Measurements from ENCODE around the gene NTN1.
A peak's percentile ranks its signal among the peaks of the same experiment; 100 is the strongest.

The NTN1 gene

DNA sequence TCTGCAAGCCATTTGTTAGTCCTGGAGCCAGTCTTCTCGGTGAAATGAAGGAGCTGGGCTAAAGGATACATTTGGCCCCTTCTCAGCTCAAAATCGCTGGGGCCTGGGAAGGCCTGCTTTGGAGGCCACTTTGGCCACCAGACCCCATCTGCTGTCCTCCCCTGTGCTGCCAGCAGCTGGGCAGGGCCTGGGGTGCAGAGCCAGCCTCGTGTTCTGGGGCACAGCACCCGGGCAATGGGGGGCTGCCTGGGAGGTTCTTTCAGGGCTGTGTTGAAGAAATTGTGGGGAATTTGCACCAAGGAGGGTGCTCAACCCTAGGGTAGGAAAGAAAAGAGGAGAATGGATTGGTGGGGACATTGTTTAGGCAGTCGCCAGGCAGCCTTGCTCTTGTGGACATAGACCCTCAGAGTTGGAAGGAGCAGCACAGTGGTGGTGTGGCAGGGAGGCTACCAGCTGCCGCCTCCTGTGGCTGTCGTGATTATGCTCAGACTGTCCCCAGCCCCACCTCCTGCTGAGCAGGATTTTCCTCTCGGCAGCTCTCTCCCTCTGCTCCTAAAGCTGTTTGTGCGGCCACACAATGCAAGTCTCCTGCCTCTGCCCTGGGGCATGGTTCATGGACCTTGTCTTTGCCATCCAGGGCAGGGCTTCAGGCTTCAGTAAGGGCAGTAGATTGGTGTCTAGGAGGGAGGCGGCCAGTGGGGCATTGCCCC lies 174.8 kb downstream of the NTN1 start:
- DNase-seq (ENCODE audit: low spot score), result no peak

DNA sequence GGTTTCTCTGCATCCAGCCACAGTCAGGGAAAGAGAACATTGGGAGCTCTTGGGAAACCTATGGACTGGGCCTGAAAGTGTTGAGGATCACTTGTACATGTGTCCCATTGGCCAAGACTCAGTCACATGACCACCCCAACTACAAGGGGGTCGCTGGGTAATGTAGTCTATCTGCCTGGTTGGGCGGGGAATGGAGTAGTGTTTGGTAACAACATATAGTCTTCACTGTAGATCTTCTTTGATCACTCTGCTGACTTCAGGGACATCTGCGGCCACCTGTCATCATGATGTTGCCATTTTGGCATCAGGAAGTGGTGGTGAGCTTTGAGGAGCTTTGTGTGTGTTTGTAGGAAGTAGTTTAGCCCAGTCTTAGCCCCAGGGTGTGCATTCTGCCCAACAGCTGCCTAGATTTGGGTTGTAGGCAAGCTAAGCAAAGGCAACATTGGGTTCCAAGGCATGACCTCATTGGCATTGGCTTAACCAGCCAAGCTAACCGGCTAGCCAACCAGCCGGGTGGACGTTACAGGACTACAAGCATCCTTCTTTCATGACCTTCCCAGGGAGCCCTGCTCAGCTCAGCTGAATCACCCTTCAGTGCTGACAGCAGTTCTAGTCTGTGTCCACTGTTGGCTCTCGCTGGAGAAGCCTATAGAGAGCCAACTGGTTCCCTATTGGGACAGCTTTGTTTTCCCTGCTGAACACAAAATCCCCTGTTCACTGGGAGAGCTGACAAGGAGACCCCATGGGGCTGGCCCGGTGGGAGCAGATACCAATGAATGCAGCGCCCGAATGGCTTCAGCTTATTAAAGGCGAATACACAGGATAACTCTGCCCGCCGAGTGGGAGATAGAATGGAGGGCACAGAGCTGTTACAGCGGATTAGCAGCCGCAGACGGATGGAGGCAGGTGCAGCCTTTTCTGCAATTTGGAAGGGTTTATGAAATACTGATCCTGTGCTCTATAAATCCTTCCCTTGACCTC lies 178.6 kb downstream of the NTN1 start:
- DNase-seq (ENCODE audit: low spot score), result no peak

DNA sequence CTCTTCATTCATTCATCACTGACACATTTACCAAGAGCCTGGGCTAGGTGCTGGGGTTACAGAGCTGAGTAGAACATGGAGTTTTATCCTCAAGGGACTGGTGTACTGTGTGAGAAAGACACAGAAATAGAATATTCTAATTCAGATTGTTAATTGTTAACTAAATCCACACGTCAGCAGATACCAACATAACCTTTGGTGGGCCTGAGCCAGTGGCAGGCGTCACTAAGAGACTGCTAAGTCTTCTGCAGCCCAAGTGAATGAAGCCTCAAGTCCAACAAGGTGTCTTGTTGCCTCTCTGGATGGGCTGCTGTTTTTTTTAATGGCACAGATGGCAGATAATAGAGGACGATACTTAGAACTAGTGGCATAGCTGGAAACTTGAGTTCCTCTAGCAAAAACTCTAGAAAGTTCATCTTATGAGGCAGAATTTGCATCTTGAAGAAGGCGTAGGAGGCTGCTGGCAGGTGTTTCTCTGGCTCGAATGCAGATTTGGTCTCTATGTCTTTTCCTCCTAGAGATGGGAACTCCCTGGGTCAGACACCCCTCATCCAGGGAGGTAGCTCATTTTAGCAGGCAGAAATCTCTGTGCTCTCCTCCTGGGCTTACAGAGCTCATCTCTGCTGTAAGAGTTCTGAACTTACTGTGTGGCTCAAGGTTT lies 179.5 kb downstream of the NTN1 start:
- DNase-seq (ENCODE audit: low spot score), result no peak

DNA sequence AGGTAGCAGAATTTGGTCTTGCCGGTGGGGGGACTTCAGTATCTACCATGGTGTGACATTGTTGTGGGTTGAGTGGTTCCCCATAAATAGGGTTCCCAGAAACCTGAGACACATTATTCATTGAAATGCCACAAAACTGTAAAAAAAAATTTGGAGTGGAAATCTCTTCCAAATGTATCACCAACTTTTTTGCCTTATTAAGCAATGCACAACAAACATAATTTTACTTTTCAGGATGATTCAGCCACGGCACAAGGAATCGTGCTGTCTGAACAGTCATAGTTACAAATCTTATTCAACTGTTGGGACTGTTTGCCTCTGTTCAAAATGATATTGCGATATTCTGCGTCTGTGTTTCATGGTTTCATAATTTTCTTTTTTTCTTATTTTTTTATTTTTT lies 181.2 kb downstream of the NTN1 start:
- DNase-seq (ENCODE audit: low spot score), result no peak

DNA sequence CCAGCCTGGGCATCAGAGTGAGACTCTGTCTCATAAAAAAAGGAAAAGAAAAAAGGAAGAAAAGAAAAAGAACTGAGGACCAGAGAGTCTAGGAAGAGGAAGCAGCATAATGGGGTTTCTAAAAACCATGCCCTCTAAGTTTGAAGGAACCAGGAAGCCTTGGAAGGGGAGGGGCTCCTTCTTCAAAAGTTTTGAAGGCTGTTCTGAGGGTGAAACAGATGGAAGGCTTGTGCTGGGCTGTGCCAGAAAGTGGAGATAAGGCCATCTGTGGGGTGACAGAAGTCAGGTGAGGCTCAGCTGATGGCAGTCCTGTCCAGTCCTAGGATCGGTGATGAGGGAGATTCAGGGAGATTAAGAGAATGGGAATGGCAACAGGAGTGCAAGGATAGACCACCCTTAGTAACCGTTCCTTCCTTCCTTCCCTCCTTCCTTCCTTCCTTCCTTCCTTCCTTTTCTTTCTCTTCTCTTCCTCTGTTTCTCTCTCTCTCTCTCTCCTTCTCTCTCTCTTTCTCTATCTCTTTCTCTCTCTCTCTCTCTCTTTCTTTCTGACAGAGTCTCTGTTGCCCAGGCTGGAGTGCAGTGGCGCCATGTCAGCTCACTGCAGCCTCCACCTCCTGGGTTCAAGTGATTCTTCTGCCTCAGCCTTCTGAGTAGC lies 182.6 kb downstream of the NTN1 start:
- no peak for DNase-seq (ENCODE audit: low spot score)

DNA sequence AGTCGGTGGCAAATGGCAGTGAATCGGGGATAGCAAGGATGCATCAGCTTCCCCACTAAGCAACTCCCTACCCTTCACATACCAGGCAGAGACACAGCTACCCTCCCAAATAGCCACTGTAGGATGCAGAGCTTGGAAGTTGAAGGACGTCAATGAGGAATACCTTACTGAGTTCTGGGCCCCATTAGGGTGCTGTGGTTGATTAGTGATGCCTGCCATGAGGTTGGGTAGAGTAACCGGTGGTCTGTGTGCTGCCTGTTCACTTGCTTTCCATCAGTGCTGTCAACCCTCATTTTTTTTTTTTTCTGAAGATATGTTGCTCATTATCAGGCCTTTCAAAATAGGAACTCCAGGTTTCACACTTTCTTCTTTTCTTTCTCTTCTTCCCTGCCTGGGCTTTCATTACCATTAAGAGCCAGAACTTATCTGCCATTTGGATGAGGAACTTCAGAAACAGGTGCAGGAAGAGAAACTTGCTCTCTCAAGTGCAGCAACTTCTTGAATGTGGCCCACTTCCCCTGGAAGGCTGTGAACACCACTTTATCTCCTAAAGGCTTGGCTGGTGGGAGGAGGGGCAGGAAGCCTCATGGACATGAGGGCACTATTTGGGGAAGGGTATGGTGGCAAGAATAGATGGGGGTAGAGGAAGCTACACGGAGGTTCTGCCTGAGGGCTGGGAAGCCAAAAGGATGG lies 183.5 kb downstream of the NTN1 start:
- no peak for DNase-seq (ENCODE audit: low spot score)

DNA sequence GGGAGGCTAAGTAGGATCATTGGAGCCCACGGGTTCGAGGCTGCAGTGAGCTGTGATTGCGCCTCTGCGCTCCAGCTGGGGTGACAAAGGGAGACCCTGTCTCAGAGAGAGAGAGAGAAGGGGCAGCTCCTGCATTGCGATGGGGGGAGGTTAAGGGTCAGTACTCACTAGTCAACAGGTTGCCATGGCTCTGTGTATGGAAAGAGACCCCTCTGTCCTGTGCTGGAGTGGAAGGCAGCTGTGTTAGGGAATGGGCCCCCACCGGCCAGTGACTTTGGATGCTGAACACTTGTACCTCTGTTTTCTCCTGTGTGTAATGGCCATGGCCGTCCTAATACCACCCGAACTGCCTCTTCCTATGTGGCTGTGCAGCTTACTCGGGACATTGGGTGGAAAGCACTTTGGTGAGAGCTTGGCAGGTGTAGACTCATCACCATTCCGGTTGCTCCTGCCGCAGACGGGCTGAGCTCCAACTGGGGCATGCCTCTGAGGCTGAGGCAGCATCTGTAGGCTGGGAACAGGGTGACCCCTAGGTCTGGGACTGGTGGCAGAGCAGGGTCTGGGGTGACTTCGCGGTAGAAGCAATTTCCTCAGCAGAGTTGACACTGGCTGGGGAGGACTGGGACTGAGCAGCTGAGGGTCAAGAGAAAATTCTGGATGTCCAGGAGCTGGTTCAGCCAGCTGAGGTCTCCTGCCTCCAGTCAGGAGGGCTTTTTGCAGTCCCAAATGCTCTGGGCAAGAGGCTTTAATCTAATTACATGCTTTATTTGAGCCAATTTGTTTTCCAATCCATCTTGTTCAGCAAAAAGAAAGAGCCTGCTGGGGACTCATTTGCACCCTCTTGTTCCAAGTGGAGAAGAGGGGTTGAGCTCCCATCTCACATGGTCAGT lies 184.5 kb downstream of the NTN1 start:
- DNase-seq (ENCODE audit: low spot score), result no peak

DNA sequence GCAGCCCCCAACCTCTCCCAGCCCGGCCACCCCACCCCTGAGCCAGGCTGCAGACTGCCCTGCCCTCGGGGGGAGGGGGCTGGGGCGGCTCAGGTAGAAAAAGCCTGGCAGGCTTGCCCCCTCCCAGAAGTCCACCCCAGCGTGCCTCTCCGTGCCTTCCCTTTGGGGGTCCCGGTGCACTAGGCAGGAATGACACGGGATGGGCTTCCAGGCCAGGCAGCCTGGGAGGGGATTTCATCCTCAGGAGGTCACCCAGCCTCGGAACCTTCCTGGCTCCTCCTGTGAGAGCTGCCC lies 185.0 kb downstream of the NTN1 start:
- DNase-seq (ENCODE audit: low spot score), result no peak

DNA sequence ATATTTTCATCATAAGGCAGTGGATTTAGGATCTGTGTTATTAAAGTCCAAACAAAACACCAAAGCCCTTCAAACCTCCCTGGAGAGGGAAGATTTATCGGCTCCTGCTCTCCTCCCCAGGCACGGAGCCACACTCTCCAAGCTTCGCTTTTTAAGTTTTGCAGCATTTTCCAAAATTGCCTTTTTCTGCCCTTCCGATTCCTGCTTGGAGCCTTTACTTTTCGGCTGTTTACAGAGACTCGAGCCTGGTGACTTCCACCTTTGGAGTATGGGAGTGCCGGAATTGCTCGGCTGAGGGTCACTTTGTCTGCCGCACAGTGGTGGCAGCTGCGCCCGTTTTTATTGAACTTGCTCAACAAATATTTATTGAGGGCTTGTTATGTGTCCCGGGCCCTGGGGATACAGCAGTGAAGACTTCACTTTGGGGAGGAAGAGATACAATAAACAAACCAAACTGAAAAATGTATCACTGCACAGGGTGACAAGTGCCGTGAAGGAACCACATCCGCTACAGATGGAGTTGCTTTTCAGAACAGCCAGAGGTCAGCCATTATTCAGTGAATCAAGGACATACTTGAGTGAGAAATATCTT lies 185.5 kb downstream of the NTN1 start:
- peak; percentile 20 for DNase-seq (ENCODE audit: low spot score)

DNA sequence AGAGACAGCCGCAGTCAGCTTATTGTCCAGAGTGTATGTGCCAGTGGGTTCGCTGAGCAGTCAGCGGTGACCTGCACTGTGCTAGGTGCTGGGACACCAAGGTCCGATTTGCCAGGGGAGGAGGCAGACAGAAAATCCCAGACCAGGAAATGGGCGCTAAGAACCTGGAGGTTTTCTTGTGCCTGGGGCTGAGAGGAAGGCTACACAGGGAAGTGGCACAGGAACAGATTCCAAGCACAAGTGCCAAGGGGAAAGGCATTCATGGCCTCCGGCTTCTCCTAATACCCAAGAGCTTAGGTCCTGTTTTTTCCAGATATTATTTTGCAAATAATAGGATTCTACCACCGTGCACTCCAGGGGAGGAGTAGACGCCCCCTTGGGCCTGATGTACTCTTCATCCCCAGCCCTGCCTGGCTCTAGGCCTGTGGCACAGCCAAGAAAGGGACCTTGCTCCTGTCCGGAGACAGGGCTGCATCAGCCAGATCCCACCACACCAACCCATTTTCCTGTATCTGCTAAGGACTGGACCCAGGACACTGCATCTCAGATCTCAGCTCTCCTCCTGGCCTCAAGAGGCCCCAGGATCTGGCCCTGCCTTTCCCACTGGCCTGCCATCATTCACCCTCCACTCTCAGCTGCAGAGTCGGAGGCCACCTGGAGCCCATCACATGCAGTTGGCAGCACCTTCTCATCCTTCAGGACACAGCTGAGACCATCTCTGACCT lies 187.2 kb downstream of the NTN1 start:
- DNase-seq (ENCODE audit: low spot score), result no peak

DNA sequence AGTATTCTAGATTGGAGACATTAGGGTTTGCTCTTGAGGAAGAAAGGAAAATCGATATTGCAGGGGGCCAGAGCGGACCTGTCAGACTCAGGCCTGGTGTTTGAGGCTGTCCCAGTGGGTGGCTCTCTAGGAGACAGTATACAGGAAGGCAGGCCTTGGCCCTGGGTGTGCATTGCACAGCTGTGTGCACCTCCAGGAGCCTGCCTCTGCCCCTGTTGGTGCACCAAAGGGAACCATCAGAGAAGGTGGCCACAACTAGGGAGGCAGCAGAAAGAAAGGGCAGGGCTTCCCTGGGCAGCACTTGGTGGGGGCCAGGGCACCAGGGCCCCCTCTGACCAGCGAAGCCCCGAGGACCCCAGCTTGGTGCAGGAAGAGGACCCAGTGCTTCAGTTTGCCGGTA lies 188.0 kb downstream of the NTN1 start:
- DNase-seq (ENCODE audit: low spot score), result no peak

DNA sequence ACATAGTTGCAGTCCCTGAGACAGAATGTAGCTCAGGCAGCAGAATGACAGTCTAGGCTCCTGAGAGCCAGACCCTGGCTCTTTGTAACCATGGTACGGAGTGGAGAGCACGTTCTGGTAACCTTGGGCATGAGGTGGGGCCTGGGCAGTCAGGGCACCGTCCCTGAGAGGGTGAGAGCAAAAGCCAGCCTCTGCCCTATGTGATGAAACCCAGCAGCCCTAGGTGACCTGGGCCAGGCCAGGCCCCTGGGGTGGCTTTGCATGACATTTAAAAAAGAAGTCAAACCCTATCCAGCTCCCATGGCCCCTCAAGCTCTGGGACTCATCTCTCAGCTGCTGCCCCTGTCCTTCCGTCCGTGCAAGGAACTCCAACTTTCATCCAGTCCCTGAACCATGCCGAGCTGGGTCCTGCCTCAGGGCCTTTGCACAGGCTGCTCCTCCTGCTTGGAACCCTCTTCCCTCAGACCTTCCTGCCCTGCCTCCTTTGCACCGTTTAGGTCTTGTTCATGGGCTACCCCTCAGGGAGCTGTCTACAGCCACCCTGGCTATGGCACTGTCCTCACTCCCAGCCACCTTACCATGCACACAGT lies 188.6 kb downstream of the NTN1 start:
- no peak for DNase-seq (ENCODE audit: low spot score)

DNA sequence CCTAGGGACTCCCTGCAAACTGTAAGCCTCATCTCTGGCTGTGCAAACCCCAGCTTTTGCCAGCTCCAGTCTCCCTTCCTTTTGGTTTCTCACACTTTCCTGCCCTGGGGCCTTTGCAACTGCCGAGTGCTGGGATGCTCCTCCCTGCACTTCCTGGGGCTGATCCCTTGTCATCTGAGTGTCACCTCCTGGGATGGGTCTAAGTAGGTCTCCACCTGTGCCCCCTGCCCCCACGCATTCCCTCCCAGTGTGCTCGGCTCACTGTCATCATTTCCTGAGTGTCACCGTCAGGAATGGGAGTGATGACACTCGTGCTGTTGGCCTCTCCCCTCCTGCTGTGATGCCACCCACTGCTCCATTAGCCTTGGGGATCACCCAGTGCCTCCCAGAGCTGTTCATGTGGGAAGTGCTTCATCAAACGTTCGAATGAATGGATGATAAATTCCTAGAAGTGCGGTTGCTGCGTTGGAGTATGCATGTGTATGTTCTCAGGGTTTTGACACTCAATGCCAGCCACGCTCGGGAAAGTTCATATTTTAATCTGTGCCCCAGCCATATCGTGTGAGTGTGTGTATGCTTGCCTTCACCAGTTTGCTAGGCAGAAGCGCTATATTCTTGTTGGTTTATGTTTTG lies 189.9 kb downstream of the NTN1 start:
- no peak for DNase-seq (ENCODE audit: low spot score)

DNA sequence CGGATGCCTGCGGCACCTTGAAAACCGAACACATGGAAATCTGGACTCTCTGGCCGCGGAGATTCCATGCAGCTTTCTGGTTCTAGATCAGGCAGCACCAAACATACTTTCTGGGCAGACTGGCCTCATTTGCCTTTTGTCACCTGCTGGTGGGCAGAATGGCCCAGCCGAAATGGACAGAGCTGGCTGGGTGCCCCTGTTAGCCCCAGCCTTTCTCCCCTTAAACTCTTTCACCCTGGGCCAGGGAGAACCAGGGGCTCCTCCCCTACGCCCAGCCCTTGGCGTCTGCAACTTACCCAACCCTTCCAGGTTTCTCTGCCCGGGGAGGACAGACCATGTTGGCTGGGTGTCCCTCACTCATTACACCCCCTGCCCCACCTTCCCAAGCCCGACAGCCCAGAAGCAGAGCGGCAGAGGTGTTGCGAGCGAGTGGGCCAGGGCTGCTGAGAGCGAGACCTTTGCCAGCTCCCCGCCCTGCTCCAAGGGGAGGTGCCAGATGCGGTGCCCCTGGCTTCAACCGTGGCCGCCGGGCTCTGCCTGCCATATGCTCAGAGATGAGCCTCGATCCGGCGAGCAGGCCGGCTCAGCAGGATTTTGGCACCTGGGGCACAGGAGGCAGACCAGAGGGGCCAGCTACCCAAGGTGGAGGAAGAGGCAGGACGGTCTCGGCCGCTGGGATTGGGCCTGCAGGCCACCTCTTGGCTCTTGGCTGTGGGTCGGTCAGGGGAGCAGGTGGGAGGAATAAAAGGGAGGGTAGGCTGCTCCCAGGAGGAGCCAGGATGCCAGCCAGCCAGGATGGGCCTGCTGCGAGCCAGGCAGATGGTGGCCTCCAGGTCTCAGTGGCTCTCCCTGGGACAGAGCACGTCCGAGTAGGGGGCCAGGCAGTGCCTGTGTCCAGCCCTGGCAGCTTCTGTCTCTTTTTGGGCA lies 191.3 kb downstream of the NTN1 start:
- DNase-seq (ENCODE audit: low spot score), result no peak

DNA sequence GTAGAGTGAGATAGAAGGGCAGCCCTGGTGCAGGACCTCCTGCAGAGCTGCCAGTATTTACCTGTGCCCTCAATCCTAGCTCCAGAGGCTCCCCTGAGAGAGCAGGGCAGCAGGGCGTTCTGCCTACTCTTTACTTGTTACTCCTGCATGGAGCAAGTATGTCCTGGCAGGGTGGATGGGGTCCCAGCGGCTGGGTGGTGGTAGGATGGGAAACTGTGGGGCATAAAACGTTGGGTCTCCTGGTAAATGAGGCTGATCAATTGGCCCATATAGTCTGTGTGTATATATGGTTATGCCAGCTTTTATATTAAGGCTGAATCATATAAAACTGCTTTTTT lies 192.0 kb downstream of the NTN1 start:
- DNase-seq (ENCODE audit: low spot score), result no peak

DNA sequence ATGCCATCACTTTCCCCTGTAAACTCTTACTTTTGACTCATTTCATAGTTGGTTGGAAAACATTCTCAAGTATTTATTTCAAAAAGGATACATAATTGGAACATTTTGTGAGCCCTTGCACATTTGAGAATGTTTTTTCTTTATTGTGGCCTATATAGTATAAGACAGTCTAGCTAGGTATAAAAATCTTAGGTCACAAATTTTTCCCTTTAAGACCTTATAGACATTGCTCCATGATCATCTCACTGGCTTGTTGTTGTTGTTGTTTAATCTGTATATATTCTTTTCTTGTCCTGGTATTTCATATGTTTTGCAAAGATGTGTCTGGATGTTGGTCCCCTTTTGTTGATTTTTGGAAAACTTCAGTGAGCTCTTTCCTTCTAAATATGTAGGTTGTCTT lies 194.2 kb downstream of the NTN1 start:
- no peak for DNase-seq (ENCODE audit: low spot score)

DNA sequence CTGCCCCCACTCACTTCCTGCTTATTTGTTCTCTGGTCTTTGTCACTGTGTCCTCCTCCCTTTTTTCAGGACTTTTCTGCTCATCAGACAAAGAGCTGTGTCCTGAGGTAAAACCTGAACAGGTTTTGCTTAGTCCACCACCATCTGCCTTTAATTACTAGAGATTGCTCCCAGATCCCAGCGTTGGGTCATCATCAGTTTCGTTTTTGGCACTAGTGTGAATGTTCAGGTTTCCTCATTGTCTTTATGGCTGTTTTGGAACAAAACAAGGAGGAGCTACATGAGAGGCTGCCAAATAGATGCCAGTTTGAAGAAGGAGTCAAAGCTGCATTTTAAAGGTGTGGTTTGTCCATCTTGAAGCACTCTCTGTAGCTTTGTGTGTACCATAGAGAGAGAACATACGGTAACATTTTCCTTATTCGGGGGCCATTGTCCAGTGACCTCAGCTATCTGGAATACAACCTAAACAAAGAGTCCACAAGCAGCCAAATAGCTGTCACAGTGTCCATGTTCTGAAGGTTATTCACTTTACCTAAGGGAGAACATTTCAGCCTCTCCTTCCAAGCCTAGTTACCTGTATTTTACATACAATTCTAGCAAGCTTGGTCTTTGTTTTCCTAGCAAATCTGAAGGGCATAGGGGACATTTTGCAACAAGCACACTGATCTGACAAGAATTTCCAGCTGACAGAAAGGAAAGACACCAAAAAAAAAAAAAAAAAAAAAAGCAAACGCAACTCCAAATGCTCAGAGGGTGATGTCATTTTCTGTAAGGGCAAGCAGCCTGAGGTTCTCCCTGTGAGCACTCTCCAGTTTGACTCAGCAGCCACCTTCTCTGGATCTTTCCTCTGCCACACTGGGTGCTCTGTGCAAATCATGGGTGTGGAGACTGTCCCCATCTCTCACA lies 196.1 kb downstream of the NTN1 start:
- DNase-seq (ENCODE audit: low spot score), result no peak
